Measurements from ENCODE around the gene RTN3.

RTN3 gene

DNA sequence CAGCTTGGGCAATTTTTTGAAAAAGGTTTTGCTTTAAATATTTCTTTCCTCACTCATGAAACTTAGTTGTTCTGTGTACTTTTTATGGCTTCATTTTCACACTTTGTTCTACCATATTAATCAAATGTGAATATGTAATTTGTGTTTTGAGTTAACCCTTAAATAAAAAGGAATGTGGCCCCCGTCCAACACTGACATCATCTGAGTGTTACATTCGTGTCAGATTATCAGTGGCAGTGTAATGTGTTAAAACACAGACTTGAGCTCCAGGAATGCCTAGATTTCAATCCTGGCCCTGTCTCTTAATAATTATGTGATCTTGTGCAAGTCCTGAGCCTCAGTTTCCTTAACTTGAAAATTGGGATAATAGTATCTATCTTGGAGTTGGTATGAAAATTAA, 5.6 kb downstream of the RTN3 start:
- no peaks in the 10 kb centered on the region for H3K4me1 ChIP-seq
- H3K27me3 ChIP-seq (ENCODE audit: control insufficient read depth, insufficient read depth, low read length) = no peaks in the 10 kb centered on the region
- no peak overlapping the region for H3K4me3 ChIP-seq (ENCODE audit: low read depth, low read length)
- H3K79me2 ChIP-seq = peaks cover 30% of the 10 kb centered on the region
- H3K9ac ChIP-seq = no peak overlapping the region
- H3K9me3 ChIP-seq (ENCODE audit: control insufficient read depth, low read length) = no peaks in the 10 kb centered on the region
- H2AFZ ChIP-seq = no peak overlapping the region
- H3K4me2 ChIP-seq (ENCODE audit: low read length) = no peak overlapping the region
- no peaks in the 10 kb centered on the region for H3K36me3 ChIP-seq (ENCODE audit: control insufficient read depth, insufficient read depth, low read length)
- TF ChIP-seq, protein P1, sequence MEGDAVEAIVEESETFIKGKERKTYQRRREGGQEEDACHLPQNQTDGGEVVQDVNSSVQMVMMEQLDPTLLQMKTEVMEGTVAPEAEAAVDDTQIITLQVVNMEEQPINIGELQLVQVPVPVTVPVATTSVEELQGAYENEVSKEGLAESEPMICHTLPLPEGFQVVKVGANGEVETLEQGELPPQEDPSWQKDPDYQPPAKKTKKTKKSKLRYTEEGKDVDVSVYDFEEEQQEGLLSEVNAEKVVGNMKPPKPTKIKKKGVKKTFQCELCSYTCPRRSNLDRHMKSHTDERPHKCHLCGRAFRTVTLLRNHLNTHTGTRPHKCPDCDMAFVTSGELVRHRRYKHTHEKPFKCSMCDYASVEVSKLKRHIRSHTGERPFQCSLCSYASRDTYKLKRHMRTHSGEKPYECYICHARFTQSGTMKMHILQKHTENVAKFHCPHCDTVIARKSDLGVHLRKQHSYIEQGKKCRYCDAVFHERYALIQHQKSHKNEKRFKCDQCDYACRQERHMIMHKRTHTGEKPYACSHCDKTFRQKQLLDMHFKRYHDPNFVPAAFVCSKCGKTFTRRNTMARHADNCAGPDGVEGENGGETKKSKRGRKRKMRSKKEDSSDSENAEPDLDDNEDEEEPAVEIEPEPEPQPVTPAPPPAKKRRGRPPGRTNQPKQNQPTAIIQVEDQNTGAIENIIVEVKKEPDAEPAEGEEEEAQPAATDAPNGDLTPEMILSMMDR (IDR thresholded peaks at IDR 0.05) = no peak
- no peak overlapping the region for H3K27ac ChIP-seq

- H3K27me3 ChIP-seq (ENCODE audit: control insufficient read depth, insufficient read depth, low read length) = no peaks in the 10 kb centered on the region
- H3K9me3 ChIP-seq (ENCODE audit: control insufficient read depth, low read length) = no peaks in the 10 kb centered on the region
- peaks cover 30% of the 10 kb centered on the region for H3K79me2 ChIP-seq
- H3K36me3 ChIP-seq (ENCODE audit: control insufficient read depth, insufficient read depth, low read length) = no peaks in the 10 kb centered on the region
- no peak overlapping the region for H2AFZ ChIP-seq
- no peak overlapping the region for H3K27ac ChIP-seq
- H3K4me3 ChIP-seq (ENCODE audit: low read depth, low read length) = no peak overlapping the region
- H3K9ac ChIP-seq = no peak overlapping the region
- TF ChIP-seq, protein P1 (IDR thresholded peaks at IDR 0.05) = no peak
- H3K4me2 ChIP-seq (ENCODE audit: low read length) = no peak overlapping the region
- H3K4me1 ChIP-seq = no peaks in the 10 kb centered on the region
Observed at GRCh38 chr11:63687845-63688244, 6.5 kb downstream of the RTN3 start.

GRCh38 chr11:63694596-63694995, 13.3 kb downstream of the RTN3 start:
- H3K9ac ChIP-seq = no peak overlapping the region

GRCh38 chr11:63698976-63699733, 17.9 kb downstream of the RTN3 start:
- no peak overlapping the region for H2AFZ ChIP-seq
- H3K36me3 ChIP-seq (ENCODE audit: control insufficient read depth, insufficient read depth, low read length) = no peaks in the 10 kb centered on the region
- H3K27ac ChIP-seq = peak overlapping the region; percentile 63
- H3K4me3 ChIP-seq (ENCODE audit: low read depth, low read length) = no peak overlapping the region
- peaks cover 3% of the 10 kb centered on the region for H3K79me2 ChIP-seq
- no peaks in the 10 kb centered on the region for H3K9me3 ChIP-seq (ENCODE audit: control insufficient read depth, low read length)
- H3K27me3 ChIP-seq (ENCODE audit: control insufficient read depth, insufficient read depth, low read length) = no peaks in the 10 kb centered on the region
- peaks cover 3% of the 10 kb centered on the region for H3K4me1 ChIP-seq
- H3K4me2 ChIP-seq (ENCODE audit: low read length) = no peak overlapping the region
- TF ChIP-seq, protein P1 (IDR thresholded peaks at IDR 0.05) = no peak
- H3K9ac ChIP-seq = no peak overlapping the region

More at GRCh38 chr11:63694596-63694995, 13.3 kb downstream of the RTN3 start:
- H3K4me1 ChIP-seq = peaks cover under 1% of the 10 kb centered on the region
- TF ChIP-seq, protein P1 (IDR thresholded peaks at IDR 0.05) = no peak
- H3K27ac ChIP-seq = no peak overlapping the region
- no peaks in the 10 kb centered on the region for H3K9me3 ChIP-seq (ENCODE audit: control insufficient read depth, low read length)
- no peak overlapping the region for H3K4me2 ChIP-seq (ENCODE audit: low read length)
- H2AFZ ChIP-seq = no peak overlapping the region
- H3K27me3 ChIP-seq (ENCODE audit: control insufficient read depth, insufficient read depth, low read length) = no peaks in the 10 kb centered on the region
- peaks cover 6% of the 10 kb centered on the region for H3K79me2 ChIP-seq
- no peaks in the 10 kb centered on the region for H3K36me3 ChIP-seq (ENCODE audit: control insufficient read depth, insufficient read depth, low read length)
- no peak overlapping the region for H3K4me3 ChIP-seq (ENCODE audit: low read depth, low read length)

DNA sequence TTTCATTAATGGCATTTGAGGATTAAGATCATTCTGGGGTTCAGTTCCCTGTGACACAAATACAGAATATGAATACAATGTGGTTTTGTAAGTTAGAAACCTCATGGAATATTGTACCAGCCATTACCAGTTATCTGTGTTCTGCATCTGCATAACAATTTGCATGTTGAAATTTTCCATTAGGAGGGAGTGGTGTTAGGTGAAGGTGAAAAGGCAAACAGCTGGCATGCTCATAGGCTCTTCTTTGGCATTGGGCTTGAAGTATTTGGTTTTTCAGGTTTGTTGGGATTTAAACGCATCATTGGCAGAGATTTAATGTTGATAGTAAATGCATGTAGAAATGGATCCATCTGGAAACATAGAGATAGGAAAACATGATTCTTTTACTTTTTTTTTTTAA, 18.6 kb downstream of the RTN3 start:
- Histone ChIP-seq H3K27me3 (ENCODE audit: control insufficient read depth, insufficient read depth, low read length) (no peaks in the 10 kb centered on the region), H2AFZ (no peak overlapping the region), H3K4me3 (ENCODE audit: low read depth, low read length) (no peak overlapping the region), H3K4me1 (peaks cover 3% of the 10 kb centered on the region), H3K79me2 (peaks cover 5% of the 10 kb centered on the region), H3K36me3 (ENCODE audit: control insufficient read depth, insufficient read depth, low read length) (no peaks in the 10 kb centered on the region), H3K9ac (no peak overlapping the region), H3K9me3 (ENCODE audit: control insufficient read depth, low read length) (no peaks in the 10 kb centered on the region), H3K4me2 (ENCODE audit: low read length) (no peak overlapping the region), H3K27ac (peak overlapping the region; percentile 63)
- TF ChIP-seq, protein P1 (IDR thresholded peaks at IDR 0.05) = no peak

Measured in parathyroid adenoma (tissue), 2 donors.